GM23248 (cell line): ENCODE measurements around the gene ARHGEF3. TPM values are rescaled to one million over a fixed set of nuclear protein-coding genes. Genes with fewer than 3 reads are reported as not detected.
A peak's percentile ranks its signal among the peaks of the same experiment; 100 is the strongest.

Source experiments
- DNase-seq: peaks from one replicate; pipeline ENCODE4 v3.0.0-alpha.2; 2015
- H2AFZ ChIP-seq: fragments of 200-600 bp; sonication (generic); 2 replicates; pipeline ENCODE4 v1.6.1; 2016; ENCODE audit warnings: antibody characterized with exemption
- H3F3A ChIP-seq: fragments of 200-600 bp; sonication (generic); 2 replicates; pipeline ENCODE4 v1.6.1; 2016; ENCODE audit warnings: mild to moderate bottlenecking, antibody characterized with exemption, mixed run types; ENCODE audit not compliant: insufficient read depth
- H3K27ac ChIP-seq: fragments of 200-600 bp; sonication (generic); 2 replicates; pipeline ENCODE4 v1.5.1; 2016; ENCODE audit warnings: mild to moderate bottlenecking
- H3K27me3 ChIP-seq: fragments of 200-600 bp; sonication (generic); replicated peaks from 2 replicates; pipeline ENCODE4 v1.6.1; 2016; ENCODE audit warnings: mild to moderate bottlenecking; ENCODE audit not compliant: insufficient read depth
- H3K36me3 ChIP-seq: fragments of 200-600 bp; sonication (generic); 2 replicates; pipeline ENCODE4 v1.6.1; 2016; ENCODE audit warnings: low read depth, mild to moderate bottlenecking
- H3K4me1 ChIP-seq: fragments of 200-600 bp; sonication (generic); 2 replicates; pipeline ENCODE4 v1.6.1; 2016; ENCODE audit warnings: mild to moderate bottlenecking; ENCODE audit not compliant: insufficient read depth
- H3K4me2 ChIP-seq: fragments of 200-600 bp; sonication (generic); one replicate; pipeline ENCODE4 v1.6.1; 2016; ENCODE audit warnings: mild to moderate bottlenecking; ENCODE audit not compliant: unreplicated experiment
- H3K4me3 ChIP-seq: fragments of 200-600 bp; sonication (generic); 2 replicates; pipeline ENCODE4 v1.5.1; 2016; ENCODE audit warnings: mild to moderate bottlenecking
- H3K79me2 ChIP-seq: fragments of 200-600 bp; sonication (generic); 2 replicates; pipeline ENCODE4 v1.6.1; 2016; ENCODE audit warnings: mild to moderate bottlenecking; ENCODE audit not compliant: insufficient read depth
- H3K9ac ChIP-seq: fragments of 200-600 bp; sonication (generic); 2 replicates; pipeline ENCODE4 v1.6.1; 2016; ENCODE audit warnings: mild to moderate bottlenecking
- H3K9me2 ChIP-seq: fragments of 200-600 bp; sonication (generic); 2 replicates; pipeline ENCODE4 v1.6.1; 2016; ENCODE audit warnings: mixed run types, mild to moderate bottlenecking, moderate library complexity; ENCODE audit not compliant: insufficient read depth
- H3K9me3 ChIP-seq: fragments of 200-600 bp; sonication (generic); one replicate; pipeline ENCODE4 v1.6.1; 2017; ENCODE audit warnings: low read depth
- H4K20me1 ChIP-seq: fragments of 200-600 bp; sonication (generic); 2 replicates; pipeline ENCODE4 v1.6.0; 2016; ENCODE audit not compliant: insufficient read depth
- EZH2 ChIP-seq: fragments of 200-600 bp; sonication (generic); IDR thresholded peaks from 2 replicates; pipeline ENCODE4 v1.6.1; 2018; ENCODE audit warnings: antibody characterized with exemption, mild to moderate bottlenecking; ENCODE audit not compliant: insufficient read depth, poor library complexity, severe bottlenecking
- EZH2phosphoT487 ChIP-seq: fragments of 200-600 bp; sonication (generic); IDR thresholded peaks from 2 replicates; pipeline ENCODE4 v1.6.1; 2018; ENCODE audit warnings: antibody characterized with exemption, moderate library complexity, mild to moderate bottlenecking, low read depth; ENCODE audit not compliant: insufficient read depth
- WGBS, 2 experiments: methylation state at CpG; one replicate each; pipeline ENCODE4 v1.1.6; 2015 to 2017; ENCODE audit warnings: low lambda C conversion rate in 2 of 2, low coverage in 1 of 2; ENCODE audit errors: missing lambda C conversion rate in 2 of 2; 5-methylcytosine and 5-hydroxymethylcytosine counted together
- in situ Hi-C: fragments of 300-500 bp; cut with MboI; formaldehyde crosslinking; loops from 2 replicates; pipeline ENCODE4 v1.15.0; 2020
- polyA plus RNA-seq: library from polyadenylated mRNA; unstranded; fragments of >200 nt; fragmentation: Nextera tagmentation; extraction: Ambion mirVana; gene quantifications from 2 replicates; pipeline ENCODE4 v1.2.1, GENCODE V29; 2016
- total RNA-seq: library from RNA; depleted of rRNA; stranded (reverse); fragments of >200 nt; shearing (Covaris generic); gene quantifications from 2 replicates; pipeline ENCODE4 v1.2.3, GENCODE V29; 2014

ARHGEF3 gene
- total and polyA plus RNA-seq, 2 experiments from 2014 or later, result 1.1 to 3.0 TPM

DNA sequence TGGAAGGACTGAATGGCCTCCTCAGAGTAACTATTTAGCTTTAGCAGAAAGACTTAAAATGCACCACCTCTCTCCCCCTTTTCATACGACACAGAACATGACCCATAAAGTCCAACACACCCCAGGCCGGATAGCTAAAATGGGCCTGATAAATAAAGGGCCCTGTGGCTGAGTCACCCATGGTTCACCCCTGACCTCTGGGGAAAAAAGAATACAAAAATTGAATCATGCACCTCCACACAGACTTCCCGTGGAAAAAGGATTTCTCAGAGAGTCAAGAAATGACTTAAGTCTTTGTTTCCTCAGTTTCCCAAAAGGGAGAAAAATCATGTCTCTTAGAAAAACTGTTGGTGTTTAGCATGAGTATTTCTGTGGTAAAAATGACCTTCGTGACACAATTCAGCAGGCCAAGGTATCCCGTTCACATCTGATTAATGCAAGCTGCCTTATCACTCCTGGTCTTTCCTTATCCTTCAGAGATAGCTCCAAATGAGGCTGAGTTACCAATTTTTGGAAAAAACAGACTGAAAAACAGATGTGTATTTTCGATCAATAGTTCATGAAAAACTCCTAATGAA is 34.0 kb upstream of the ARHGEF3 start:
- H3K4me2 ChIP-seq, result peak overlapping the region; percentile 34
- in situ Hi-C loops, result no loop called here
- H3K9me3 ChIP-seq, result no peaks in the 10 kb centered on the region
- H4K20me1 ChIP-seq, result no peaks in the 10 kb centered on the region
- no peaks in the 10 kb centered on the region for H3K79me2 ChIP-seq
- H3F3A ChIP-seq, result peaks cover 13% of the 10 kb centered on the region
- H3K4me1 ChIP-seq, result peaks cover 34% of the 10 kb centered on the region
- no peaks in the 10 kb centered on the region for H3K36me3 ChIP-seq
- H3K27me3 ChIP-seq, result no peaks in the 10 kb centered on the region
- no peaks in the 10 kb centered on the region for H3K9me2 ChIP-seq
- no peak overlapping the region for H2AFZ ChIP-seq
- no peak overlapping the region for H3K9ac ChIP-seq
- peak overlapping the region; percentile 9; the same call in 1 of the 2 replicates for H3K27ac ChIP-seq
- no peak overlapping the region for H3K4me3 ChIP-seq
- DNase-seq, result peak; percentile 49
- 45% methylated on average over 6 of the region's 6 CpGs for WGBS, 2 experiments
- TF ChIP-seq EZH2, result no peak
- no peak for TF ChIP-seq EZH2phosphoT487

DNA sequence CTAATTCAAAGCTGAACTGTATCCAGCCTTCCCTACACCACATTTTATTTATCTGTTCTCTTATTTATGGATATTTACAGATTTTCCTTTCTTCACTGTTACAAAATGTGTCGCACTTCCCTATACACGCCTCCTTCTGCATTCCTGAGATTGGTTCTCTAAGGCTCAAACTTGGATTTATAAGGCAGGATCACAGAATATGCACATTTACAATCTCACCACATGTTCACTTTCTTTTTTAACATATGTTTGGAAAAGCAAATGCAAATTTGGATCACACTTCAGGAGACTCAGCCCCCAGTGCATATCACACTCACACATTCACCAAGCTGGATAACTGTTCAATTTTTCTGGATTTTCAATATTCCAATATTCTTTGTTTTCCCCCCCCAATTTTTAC is 31.8 kb upstream of the ARHGEF3 start:
- Histone ChIP-seq H3K4me2 (no peak overlapping the region), H3K27me3 (no peaks in the 10 kb centered on the region), H3K4me1 (peaks cover 18% of the 10 kb centered on the region), H3K36me3 (no peaks in the 10 kb centered on the region), H3K4me3 (no peak overlapping the region), H3K9ac (no peak overlapping the region), H3F3A (peaks cover 13% of the 10 kb centered on the region), H2AFZ (no peak overlapping the region), H4K20me1 (no peaks in the 10 kb centered on the region), H3K79me2 (no peaks in the 10 kb centered on the region), H3K9me2 (no peaks in the 10 kb centered on the region), H3K9me3 (no peaks in the 10 kb centered on the region), H3K27ac (no peak overlapping the region)
- in situ Hi-C loops, result no loop called here
- TF ChIP-seq EZH2 (no peak), EZH2phosphoT487 (no peak)
- no peak for DNase-seq
- 92 to 98% methylated on average over 2 of the region's 2 CpGs for WGBS, 2 experiments

DNA sequence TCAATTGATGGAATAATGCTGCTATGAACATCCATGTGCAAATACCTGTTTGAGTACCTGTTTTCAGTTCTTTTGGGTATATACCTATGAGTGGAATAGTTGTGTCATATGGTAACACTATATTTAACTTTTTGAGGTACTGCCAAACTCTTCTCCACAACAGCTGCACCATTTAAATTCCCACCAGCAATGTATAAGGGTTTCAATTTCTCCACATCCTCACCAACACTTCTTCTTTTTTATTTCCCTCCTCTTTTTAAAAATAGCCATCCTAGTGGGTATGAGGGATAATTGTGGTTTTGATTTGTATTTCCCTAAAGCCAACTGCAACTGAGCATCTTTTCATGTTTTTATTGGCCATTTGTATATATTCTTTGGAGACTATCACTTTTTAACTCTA is 31.3 kb upstream of the ARHGEF3 start:
- in situ Hi-C loops, result no loop called here
- H3K27me3 ChIP-seq, result no peaks in the 10 kb centered on the region
- no peak overlapping the region for H3K4me3 ChIP-seq
- H3K4me1 ChIP-seq, result peaks cover 18% of the 10 kb centered on the region
- H3K79me2 ChIP-seq, result no peaks in the 10 kb centered on the region
- peaks cover 13% of the 10 kb centered on the region for H3F3A ChIP-seq
- H4K20me1 ChIP-seq, result no peaks in the 10 kb centered on the region
- no peaks in the 10 kb centered on the region for H3K9me3 ChIP-seq
- H2AFZ ChIP-seq, result no peak overlapping the region
- no peaks in the 10 kb centered on the region for H3K36me3 ChIP-seq
- no peak overlapping the region for H3K27ac ChIP-seq
- no peak for DNase-seq
- no peaks in the 10 kb centered on the region for H3K9me2 ChIP-seq
- TF ChIP-seq EZH2 (no peak), EZH2phosphoT487 (no peak)
- no peak overlapping the region for H3K9ac ChIP-seq
- no peak overlapping the region for H3K4me2 ChIP-seq

DNA sequence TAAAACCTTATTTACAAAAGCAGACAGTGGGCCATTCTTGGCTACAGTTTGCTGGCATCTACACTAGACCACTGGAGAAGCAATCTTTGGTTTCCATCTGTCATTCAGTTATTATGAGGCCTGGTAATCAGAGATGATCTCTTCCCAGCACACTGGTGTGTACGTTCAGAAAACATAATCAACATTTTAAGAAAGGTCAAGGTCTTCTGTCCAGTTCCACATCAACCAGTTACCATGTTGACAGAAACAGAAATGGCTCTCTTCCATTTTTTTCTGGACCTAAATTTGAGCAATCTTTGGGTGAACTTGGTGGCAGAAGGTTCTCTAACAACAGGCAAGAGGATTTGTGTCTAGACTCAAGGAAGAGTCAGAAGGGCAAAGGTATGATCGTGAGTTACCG is 29.8 kb upstream of the ARHGEF3 start:
- Histone ChIP-seq H3K9me2 (no peaks in the 10 kb centered on the region), H4K20me1 (no peaks in the 10 kb centered on the region), H2AFZ (no peak overlapping the region), H3K36me3 (no peaks in the 10 kb centered on the region), H3K9ac (no peak overlapping the region), H3K79me2 (no peaks in the 10 kb centered on the region), H3K9me3 (no peaks in the 10 kb centered on the region), H3F3A (peaks cover 12% of the 10 kb centered on the region), H3K27ac (no peak overlapping the region), H3K4me1 (peaks cover 14% of the 10 kb centered on the region), H3K27me3 (no peaks in the 10 kb centered on the region), H3K4me2 (no peak overlapping the region), H3K4me3 (no peak overlapping the region)
- TF ChIP-seq EZH2phosphoT487 (no peak), EZH2 (no peak)
- in situ Hi-C loops, result no loop called here
- no peak for DNase-seq
- WGBS, 2 experiments, result 88 to 90% methylated on average over 3 of the region's 3 CpGs

DNA sequence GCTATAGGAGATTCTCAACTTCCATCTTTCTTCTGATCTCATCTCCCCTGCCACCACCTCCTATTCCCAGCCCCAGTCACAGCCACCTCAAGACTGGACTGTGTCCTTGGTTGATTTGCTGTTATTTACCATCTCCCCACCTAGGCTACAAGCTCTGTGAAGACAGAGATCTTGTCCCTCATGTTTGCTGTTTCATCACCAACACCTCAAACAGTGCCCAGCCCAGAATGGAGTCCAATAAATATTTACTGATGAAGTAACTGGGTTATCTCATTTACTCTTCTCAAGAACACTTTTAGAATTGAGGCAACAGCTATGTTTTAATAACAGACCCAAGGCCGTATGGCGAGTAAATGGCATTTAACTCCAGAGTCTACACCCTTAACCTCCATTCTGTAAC is 29.1 kb upstream of the ARHGEF3 start:
- Histone ChIP-seq H2AFZ (no peak overlapping the region), H3K4me3 (no peak overlapping the region), H3K4me2 (no peak overlapping the region), H3F3A (peaks cover 5% of the 10 kb centered on the region), H3K79me2 (no peaks in the 10 kb centered on the region), H3K9me2 (no peaks in the 10 kb centered on the region), H3K27me3 (no peaks in the 10 kb centered on the region), H3K27ac (no peak overlapping the region), H4K20me1 (no peaks in the 10 kb centered on the region), H3K9me3 (no peaks in the 10 kb centered on the region), H3K4me1 (peaks cover 7% of the 10 kb centered on the region), H3K36me3 (no peaks in the 10 kb centered on the region), H3K9ac (no peak overlapping the region)
- no peak for DNase-seq
- no peak for TF ChIP-seq EZH2
- no peak for TF ChIP-seq EZH2phosphoT487
- 97 to 100% methylated on average over 2 of the region's 2 CpGs for WGBS, 2 experiments
- in situ Hi-C loops, result no loop called here
